Subcutaneous adipose tissue (tissue), 4 donors: ENCODE results near the gene MCHR1. TPM values are rescaled to one million over a fixed set of nuclear protein-coding genes. Genes with fewer than 3 reads are reported as not detected.

Experiments
- CTCF ChIP-seq: fragments of 450-650 bp; IDR thresholded peaks from one replicate; pipeline ENCODE4 v1.5.1; 2016; ENCODE audit warnings: low read depth, mild to moderate bottlenecking, control low read depth, antibody characterized with exemption, moderate library complexity
- total RNA-seq, 4 donors: library from RNA; depleted of rRNA; stranded (reverse); fragments of >200 nt; gene quantifications; one replicate each; pipeline ENCODE4 v1.1.0, GENCODE V29; 2016

Gene MCHR1
- total RNA-seq, 4 donors from 2014 or later, result 0.17 to 0.22 TPM; not detected in 2

GRCh38 chr22:40673017-40673416, 6.3 kb upstream of the MCHR1 start:
- no peak for TF ChIP-seq CTCF

- TF ChIP-seq CTCF, result no peak
Observed at GRCh38 chr22:40674274-40674673, 5.0 kb upstream of the MCHR1 start.

- no peak for TF ChIP-seq CTCF
Observed at GRCh38 chr22:40676644-40677043, 2.6 kb upstream of the MCHR1 start.

- TF ChIP-seq CTCF, result no peak
Observed at GRCh38 chr22:40678493-40679248, 613 bp upstream of the MCHR1 start.

- no peak for TF ChIP-seq CTCF
Observed at GRCh38 chr22:40679964-40680818, 907 bp downstream of the MCHR1 start.

GRCh38 chr22:40680819-40681183, 1.5 kb downstream of the MCHR1 start:
- no peak for TF ChIP-seq CTCF

GRCh38 chr22:40681451-40681850, 2.2 kb downstream of the MCHR1 start:
- no peak for TF ChIP-seq CTCF
